ENCODE results near the gene LILRB5.
"Not testable (repeated sequence)": the region's sequence is repeated elsewhere in the genome, so short reads cannot be mapped to it uniquely, and the experiment has no call there.

The LILRB5 gene

DNA sequence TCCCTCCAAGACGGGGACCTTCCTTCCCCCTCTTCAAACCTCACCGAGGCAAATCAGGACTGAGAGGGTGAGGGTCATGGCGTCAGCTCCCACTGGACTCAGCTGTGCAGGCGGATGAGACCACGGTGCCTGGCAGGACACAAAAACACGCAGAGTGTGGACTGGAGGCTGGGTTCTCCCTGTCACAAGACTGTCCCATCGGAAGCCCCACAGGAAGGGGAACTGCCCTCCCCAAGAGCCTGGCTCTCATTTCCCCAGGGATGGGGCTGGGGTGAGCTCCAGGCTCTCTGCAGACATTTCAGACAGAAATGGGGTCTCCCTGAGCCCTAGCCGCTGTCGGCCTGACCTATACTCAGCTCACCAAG, at the start of gene LILRB5:
Gene LILRB5 (minus strand): TSS at position 158 of the 365 bp plus-strand sequence. CDS start 80 bp downstream, at position 78.
- no peak for FAIRE-seq
- no peak for DNase-seq (ENCODE audit: low spot score)

DNA sequence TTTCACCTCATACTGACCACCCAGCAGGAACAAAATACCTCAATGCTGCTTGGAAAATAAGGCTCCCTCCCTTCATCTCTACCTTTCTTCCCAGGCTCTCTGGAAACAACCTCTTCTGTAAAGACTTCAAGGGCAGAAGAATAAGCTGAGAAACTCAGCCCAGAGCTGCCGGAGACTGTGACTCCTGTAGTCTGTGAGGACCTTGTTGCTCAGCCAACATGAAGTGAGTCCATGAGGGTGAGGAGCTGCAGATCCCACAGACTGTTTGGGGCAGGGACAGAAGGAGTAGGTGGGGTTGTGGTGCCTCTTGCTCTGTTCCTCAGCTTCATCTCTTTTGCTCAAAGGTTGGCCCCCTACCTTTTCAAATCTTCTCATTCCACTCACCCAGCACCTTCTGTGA, 48.1 kb upstream of the LILRB5 start:
- FAIRE-seq: no peak
- DNase-seq (ENCODE audit: low spot score): no peak

DNA sequence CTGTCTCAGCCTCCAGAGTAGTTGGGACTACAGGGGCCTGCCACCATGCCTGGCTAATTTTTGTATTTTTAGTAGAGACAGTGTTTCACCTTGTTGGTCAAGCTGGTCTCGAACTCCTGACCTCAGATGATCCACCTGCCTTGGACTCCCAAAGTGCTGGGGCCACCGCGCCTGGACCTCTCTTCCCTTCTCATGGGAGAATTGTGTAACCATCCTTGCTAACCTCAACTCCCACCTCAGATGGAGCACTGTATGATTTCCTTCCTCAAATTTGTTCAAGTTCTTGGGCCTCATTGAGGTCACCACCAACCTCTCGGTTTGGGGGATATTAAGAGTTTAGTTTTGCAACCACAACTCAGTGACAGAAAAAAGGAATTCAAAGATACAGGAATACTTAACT, 45.2 kb upstream of the LILRB5 start:
- FAIRE-seq (no peak), DNase-seq (ENCODE audit: low spot score) (no peak)

DNA sequence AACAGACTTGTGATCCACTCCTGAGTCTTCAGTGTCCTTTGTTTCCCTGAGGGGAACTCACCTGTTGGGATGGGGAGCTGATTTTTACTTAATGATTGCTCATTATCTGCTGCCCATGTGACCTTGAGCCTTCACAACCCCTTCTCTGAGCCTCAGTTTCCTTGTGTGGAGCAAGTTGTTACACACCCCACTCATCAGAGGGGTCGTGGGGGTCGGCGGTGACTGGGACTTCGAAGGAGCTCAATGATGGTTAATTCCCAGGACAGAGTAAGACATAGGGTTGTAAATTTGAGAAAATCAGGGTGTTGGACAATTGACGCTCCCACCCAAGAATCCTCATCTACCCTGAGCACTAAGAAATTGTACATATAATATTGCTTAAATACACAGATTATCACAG, 42.4 kb upstream of the LILRB5 start:
- no peak for FAIRE-seq
- no peak for DNase-seq (ENCODE audit: low spot score)

DNA sequence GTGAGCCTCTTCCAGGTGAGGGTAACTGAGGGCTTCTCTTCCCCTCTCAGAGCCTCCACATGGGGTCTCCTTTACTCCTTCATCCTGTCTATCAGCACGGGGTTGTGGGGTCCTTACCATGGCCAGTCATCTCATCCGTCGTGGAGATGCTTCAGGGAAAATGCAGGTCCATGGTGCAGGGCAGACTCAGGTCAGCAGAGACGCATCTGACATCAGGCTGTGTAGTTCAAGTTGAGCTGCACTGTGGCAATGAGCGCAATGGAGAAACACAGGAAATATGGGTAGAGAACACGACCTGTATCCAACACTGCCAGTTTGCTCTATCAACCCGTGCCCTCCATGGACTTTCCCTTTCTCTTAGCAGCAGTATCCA, 42.0 kb upstream of the LILRB5 start:
- FAIRE-seq: no peak
- DNase-seq (ENCODE audit: low spot score): no peak

DNA sequence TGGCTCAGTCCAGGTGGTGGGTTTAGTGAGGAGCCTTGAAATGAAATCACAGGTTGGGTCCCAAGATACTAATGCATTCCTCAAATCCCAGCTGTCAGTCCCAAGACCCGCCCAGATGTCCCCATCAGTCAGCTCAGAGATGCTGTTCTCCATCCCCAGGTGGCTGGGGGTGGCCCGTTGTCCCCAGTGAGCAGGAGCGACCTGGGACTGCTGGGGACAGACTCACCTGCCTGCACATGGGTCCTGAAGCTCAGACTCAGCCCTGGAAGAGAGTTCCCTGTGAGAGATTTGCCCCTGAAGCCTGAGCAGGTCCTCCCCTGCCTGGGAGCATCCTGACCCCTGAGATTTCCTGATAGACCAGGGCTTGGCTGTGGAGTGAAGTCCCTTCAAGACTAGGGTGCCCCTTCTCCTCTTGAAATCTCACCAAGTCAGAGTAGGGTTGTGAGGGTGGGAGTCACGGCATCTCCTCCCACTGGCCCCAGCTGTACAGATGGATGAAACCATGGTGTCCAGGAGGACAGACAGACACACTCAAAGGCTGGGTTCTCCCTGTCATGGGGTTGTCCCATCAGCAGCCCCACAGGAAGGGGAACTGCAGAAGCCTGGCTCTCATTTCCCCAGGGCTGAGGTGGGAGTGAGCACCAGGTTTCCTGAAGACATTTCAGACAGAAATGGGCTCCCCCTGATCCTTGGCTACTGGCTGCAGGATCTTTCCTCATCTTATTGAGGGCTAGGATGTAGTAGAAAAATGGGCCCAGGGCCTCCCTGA, 41.5 kb upstream of the LILRB5 start:
- DNase-seq (ENCODE audit: low spot score) (no peak), FAIRE-seq (no peak)

DNA sequence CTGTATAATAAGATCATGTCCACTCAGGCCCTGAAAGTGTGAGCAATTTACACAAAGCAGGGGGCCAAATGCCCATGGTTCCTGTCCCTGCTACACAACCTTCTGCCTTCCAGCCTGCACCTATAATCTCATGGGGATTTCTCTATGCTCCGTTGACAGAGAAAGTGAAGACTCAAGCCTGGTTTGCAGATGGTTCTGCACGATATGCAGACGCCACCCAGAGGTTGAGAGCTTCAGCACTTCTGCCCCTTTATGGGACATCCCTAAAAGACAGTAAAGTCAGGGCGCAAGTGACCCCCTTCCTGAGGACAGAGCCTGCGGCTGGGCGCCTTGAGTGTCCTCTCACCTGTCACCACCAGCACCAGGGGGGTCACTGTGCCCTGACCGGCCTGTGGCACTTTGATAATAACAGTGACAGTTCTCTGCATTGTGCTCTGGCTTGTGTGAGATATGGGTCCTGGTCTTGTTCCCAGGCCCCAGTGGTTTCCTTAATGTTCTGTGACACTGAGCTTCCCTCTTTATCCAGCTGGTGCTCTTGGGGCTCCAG, 40.8 kb upstream of the LILRB5 start:
- no peak for DNase-seq (ENCODE audit: low spot score)
- FAIRE-seq: no peak

DNA sequence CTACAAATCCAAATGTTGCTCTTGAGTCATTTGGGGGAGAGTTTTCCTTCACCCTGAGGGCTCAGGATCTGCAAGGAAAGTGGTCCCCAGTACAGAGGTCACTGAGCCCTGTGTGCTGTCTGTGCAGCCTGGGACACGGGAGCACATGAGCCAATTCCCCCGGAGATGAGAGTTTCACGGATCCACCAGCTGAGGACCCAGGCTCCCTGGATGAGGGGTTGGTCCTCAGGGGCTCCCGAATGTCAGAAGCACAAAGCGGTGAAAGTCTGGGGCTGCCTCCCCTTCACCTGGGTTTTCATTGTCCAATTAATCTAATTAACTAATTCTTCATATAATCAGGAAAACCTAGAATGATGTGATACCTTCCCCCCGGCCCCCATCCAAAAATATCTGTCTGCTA, 37.5 kb upstream of the LILRB5 start:
- DNase-seq (ENCODE audit: low spot score) (no peak), FAIRE-seq (no peak)

DNA sequence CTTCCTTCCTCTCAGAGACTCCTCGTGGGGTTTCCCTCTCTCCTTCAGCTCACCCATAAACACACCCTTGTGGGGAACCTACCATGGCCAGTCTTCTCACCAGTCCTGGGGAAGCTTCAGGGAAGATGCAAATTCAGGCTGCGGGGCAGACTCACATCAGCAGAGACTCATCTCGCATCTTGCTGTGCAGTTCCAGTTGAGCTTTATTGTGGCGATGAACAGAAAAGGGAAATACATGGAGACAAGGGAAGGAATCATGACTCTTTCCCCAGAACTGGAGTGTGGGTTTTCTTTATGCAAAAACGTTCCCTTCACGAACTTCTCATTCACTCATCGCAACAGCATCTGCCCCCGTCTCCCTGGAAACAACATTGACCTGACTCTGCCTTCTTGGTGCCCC, 32.1 kb upstream of the LILRB5 start:
- DNase-seq (ENCODE audit: low spot score); FAIRE-seq: not testable (repeated sequence)

DNA sequence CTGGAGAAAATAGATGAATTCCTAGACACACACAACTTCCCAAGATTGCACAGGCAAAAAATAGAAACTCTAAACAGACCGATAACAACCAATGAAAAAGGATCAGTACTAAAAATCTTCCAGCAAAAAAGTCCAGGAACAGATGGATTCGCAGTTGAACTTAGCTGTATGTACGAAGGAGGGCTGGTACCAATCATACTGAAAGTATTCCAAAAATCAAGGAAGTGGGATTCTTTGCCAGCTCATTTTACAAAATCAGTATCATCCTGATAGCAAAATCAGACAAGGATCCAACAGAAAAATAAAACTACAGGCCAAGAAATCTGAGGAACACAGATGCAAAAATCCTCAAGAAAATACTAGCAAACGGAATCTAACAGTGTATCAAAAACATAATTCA, 30.4 kb upstream of the LILRB5 start:
- FAIRE-seq (no peak), DNase-seq (ENCODE audit: low spot score) (no peak)

DNA sequence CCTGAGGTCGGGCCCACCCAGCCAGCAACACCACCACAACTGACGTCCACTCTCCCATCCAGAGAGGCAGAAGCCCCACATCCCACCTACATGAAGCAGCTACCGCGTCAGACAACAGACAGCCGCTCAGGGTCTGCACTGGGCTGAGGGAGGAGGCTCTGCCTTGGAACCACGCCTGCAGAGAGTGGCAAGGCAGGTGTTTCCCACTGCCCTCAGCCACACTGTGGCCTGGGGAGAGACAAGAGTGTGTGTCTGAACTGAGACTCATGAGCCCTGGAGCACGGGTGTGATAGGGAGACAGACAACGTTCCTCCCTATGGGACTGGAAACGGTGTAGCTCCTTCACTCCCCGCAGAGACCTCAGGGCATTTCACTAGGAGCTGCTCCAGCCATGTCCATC, 29.2 kb upstream of the LILRB5 start:
- not testable (repeated sequence) for FAIRE-seq

DNA sequence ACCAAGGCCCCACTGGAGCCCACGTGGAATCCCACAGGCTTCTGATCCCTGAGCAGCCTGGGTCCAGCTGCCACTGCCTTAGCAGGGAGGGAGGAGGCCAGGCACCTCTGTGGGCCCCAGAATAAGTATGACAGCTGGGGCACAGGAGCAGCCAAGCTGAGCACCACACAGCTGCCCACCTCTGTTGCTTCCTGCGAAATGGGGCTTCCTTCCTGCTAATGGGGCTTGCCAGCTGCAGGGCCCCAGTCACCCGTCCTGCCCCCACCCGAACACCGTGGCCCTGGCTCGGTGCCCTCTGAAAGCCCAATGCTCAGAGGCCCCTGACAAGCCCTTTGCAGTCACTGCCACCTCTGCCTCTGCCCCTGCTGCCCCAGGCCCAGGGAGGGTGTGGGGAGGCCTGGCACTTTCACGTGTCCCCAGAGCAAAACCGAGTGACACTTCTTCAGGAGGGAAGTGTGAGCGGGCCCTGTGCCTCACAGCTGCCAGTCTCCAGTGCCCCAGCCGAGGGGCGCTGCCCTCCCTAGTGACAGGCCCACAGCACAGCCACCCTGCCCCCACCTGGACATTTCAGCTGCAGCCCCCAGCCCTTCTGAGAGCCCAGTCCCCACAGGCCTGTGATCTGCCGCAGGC, 28.5 kb upstream of the LILRB5 start:
- DNase-seq (ENCODE audit: low spot score); FAIRE-seq: not testable (repeated sequence)

More for the DNA sequence above, 29.2 kb upstream of the LILRB5 start:
- not testable (repeated sequence) for DNase-seq (ENCODE audit: low spot score)

DNA sequence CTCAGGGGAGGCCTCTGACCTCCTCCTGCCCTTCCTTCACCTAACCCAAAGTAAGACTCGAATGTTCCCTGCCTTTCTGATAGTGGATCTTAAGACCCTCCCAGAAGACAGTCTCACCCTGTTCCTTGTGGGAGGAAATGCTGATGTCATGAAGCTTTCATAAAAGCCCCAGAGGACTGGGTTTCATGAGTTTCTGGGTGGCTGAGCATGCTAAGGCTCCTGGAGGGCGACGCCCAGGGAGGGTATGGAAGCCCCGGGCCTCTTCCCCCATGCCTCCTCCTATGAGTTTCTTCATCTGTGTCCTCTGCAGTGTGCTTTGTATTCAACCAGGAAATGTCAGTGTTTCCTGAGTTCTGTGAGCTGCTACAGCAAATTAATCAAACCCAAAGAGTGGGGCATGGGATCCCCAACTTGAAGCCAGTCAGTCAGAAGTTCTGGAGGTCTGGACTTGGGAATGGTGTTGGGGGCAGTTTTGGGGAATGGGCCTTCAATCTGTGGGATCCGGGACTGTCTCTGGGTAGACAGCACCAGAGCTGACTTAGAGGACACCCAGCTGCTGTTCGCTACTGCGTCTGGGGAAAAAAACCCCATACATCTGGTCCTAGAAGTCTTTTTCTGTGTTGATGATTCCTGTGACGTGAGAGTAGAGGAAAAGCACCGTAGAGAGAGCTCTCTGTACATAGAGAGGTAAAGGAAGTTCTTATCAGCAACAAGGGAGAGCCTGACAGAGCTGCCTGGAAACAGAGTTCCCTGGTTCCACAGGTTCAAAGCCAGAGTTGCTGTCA, 25.8 kb upstream of the LILRB5 start:
- DNase-seq (ENCODE audit: low spot score) (no peak), FAIRE-seq (no peak)

DNA sequence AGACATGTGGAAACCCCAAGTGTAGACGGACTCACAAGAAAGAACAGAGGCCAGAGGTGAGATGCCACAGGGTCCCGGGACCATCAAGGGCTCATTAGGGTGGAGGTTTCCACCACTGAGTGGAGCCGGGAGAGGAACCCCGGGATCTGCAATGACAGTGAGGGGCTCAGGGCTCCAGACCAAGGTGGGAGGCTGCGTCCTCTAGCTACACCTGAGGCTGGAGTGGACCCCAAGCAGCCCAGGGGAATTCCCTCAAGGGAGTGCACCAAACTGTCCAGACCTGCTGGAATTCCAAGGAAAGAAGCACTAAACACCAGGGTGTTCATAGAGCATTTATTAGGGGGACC, 24.6 kb upstream of the LILRB5 start:
- FAIRE-seq; DNase-seq (ENCODE audit: low spot score): not testable (repeated sequence)

DNA sequence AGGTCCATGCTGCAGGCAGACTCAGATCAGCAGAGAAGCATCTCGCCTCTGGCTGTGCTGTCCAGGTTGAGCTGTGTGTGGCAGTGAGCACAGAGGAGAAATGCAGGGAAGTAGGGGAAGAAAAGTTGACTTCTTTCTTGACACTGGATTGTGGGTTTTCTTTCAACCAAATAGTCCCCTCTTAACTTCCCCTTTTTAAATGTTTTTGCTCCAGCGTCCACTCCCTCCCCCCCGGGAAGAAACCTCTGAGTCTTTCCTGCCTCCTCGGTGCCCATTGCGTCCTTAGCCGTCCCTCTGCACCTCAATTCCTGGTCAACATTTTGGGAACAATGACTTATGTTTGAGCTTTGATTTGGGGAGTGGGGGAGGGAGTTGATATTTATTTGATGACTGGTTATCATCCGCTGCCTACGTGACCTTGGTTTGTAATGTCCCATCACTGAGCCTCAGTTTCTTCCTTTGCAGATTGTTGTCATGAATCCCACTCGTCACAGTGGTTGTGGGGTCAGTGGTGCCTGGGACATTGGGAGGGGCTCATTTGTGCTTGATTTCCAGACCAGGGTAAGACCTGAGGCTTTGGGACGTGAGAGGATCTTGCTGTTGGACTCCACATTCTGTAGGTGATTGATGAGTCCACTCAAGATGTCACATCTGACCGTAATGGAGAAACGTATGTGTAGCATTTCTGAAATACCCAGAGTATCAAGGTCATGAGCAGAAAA, 24.1 kb upstream of the LILRB5 start, which contains the start of gene LILRB2:
Gene LILRB2 (minus strand): TSS at position 104 of the 722 bp plus-strand sequence. CDS start 614 bp downstream, outside the sequence.
- DNase-seq (ENCODE audit: low spot score) (no peak), FAIRE-seq (no peak)

DNA sequence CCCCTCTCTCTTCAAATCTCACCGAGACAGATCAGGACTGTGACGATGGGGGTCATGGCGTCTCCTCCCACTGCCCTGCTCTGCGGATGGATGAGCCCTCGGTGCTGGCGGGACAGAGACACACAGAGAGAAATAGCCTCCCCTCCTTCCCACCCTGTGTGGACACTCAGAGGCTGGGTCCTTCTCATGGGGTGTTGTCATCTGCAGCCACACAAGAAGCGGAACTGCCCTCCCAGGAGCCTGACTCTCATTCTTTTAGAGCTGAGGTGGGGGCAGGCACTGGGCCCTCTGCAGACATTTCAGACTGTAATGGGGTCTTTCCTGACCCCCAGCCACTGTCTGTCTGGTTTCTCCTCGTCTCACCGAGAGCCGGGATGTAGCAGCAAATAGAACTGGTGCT, 23.4 kb upstream of the LILRB5 start:
- not testable (repeated sequence) for FAIRE-seq; DNase-seq (ENCODE audit: low spot score)

DNA sequence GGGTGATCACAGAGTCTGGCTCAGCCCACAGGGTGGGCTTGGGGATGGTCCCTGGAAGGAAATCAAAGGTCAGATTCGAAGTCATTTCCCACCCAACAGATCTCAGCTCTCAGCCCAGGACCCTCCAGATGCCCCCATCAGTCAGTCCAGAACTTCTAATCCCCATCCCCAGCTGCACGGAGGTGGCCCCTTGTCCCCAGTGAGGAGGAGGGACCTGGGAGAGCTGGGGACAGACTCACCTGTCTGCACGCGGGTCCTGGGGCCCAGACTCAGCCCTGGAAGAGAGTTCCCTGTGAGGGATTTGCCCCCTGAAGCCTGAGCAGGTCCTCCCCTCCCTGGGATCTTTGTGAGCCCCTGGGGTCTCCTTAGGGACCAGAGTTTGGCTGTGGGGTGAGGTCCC, 23.0 kb upstream of the LILRB5 start:
- not testable (repeated sequence) for DNase-seq (ENCODE audit: low spot score); FAIRE-seq

DNA sequence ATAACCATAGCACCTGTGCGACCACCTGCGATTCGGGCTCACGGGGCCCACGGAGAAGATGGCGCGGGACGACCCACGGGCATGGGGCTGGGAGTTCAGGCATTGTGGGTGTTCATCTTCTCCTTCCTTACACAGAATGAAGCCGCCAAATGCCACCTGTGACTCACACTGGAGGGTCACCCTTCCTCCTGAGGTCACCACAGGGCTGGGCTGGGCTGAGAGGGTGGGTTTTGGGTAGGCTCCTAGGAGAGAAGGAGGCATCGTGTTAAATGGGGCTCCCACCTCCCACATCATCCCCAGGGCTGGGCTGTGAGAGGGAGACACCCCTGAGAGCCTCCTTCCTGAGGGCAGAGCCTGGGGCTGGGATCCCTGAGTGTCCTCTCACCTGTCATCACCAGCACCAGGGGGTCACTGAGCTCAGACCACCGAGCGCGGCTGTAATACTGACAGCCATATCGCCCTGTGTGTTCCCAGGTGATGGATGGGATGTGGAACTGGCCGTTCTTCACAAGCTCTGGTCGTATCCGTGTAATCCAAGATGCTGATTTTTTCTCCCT, 22.4 kb upstream of the LILRB5 start:
- no peak for DNase-seq (ENCODE audit: low spot score)
- FAIRE-seq: no peak

DNA sequence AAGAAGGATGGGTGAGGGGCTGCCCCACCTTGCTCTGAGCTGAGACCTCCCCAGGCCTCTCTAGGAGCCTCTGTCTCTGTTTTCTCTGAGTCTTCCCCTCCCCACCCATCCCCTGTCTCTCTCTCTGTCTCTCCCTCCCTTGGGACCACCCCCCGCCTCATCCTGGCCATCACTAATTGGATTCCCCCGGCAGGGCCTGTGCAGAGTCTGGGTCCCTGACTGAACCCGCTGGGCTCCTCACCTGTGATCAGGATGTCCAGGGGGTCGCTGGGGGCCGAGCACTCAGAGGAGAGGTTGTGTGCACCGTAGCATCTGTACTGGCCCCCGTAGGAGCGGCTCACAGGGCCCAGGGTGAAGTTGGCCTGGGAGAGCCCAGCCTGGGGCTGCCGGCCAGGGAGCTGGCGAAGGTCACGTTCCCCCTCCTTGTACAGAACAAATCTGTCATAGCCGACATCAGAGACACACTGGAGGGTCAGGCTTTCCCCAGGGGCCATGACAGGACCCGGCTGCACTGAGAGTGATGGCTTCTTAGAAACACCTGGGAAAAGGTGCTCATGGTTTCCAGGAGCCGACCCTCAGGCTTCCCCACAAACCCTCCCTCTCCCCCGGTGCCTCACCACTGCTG, 21.6 kb upstream of the LILRB5 start:
- not testable (repeated sequence) for FAIRE-seq; DNase-seq (ENCODE audit: low spot score)

DNA sequence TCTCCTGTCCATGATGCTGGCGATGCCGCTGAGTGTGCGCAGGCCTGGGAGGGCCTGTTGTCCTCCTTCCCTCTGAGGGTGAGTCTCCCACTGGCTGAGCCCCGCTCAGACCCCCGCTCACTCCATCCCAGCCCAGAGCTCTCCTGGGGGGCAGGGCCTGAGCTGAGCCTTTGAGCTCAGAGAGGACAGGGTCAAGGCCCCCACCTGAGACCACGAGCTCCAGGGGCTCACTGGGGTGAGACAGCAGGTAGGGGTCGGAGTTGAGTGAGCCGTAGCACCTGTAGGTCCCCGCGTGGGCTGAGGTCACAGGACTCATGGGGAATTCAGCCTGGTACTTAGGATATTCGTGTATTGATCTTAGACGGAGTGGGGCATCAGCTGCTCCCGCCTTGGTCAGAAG, 21.0 kb upstream of the LILRB5 start:
- DNase-seq (ENCODE audit: low spot score); FAIRE-seq: not testable (repeated sequence)
